IPS DF 19.7 (cell line): ENCODE measurements around the gene STARD3.
"Not testable (repeated sequence)": the region's sequence is repeated elsewhere in the genome, so short reads cannot be mapped to it uniquely, and the experiment has no call there.

ENCODE experiments used
- DNase-seq: peaks from one replicate; pipeline ENCODE4 v3.0.0-alpha.2; 2013; ENCODE audit warnings: low read depth, low spot score

Gene STARD3

DNA sequence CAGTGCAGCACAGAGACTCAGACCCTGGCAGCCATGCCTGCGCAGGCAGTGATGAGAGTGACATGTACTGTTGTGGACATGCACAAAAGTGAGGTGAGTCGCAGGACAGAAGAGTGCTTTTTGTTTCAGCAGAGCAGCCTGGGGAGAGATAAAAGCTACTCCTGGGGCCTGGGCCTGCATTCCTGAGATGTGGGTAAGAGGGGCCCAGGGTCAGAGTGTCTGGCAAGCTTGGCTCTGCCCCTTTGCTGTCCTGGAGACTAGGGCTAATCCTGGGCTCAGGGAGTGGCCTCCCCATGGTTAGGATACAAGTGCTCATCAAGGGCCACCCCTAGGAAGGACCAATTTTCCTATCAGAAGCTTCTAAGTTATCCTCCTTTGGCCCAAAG lies 58.1 kb downstream of the STARD3 start:
- DNase-seq: no peak

GRCh38 chr17:39696731-39697130 lies 59.8 kb downstream of the STARD3 start:
- no peak for DNase-seq

GRCh38 chr17:39697961-39698360 lies 61.0 kb downstream of the STARD3 start:
- no peak for DNase-seq

- DNase-seq: not testable (repeated sequence)
These were observed 62.3 kb downstream of the STARD3 start for GRCh38 chr17:39699157-39699817.

DNA sequence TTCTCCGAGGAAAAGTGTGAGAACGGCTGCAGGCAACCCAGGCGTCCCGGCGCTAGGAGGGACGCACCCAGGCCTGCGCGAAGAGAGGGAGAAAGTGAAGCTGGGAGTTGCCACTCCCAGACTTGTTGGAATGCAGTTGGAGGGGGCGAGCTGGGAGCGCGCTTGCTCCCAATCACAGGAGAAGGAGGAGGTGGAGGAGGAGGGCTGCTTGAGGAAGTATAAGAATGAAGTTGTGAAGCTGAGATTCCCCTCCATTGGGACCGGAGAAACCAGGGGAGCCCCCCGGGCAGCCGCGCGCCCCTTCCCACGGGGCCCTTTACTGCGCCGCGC lies 62.8 kb downstream of the STARD3 start, which contains the start of gene ERBB2:
Gene ERBB2, plus strand, starts transcription at position 247 of the 330 bp plus-strand sequence. CDS start 175 bp downstream, outside the sequence.
- DNase-seq: no peak

DNA sequence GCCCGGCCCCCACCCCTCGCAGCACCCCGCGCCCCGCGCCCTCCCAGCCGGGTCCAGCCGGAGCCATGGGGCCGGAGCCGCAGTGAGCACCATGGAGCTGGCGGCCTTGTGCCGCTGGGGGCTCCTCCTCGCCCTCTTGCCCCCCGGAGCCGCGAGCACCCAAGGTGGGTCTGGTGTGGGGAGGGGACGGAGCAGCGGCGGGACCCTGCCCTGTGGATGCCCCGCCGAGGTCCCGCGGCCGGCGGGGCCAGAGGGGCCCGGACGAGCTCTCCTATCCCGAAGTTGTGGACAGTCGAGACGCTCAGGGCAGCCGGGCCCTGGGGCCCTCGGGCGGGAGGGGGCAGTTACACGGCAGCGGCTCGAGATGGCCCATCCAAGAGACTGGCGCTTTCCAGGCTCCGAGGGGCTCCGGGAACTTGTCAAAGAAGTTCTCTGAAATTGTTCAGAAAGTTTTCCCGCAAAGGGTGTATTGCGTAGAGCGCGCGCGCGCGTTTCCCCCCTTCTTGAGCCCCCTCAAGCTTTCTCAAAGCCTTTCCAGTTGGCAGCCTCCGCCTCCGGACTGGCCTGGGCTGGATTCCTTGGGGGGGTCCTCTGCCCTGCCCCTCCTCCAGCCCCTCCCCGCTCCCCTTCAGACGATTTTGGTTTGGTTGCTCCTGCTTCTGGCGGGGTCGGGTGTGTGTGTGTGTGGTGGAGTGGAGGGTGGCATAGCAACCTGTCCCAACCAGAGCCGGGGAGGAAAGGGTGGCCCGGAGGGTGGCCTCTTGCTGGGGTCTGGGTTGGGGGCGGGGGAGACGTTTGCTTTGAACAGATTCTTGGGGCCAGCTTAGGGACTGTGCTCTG lies 63.4 kb downstream of the STARD3 start:
- DNase-seq: no peak

DNA sequence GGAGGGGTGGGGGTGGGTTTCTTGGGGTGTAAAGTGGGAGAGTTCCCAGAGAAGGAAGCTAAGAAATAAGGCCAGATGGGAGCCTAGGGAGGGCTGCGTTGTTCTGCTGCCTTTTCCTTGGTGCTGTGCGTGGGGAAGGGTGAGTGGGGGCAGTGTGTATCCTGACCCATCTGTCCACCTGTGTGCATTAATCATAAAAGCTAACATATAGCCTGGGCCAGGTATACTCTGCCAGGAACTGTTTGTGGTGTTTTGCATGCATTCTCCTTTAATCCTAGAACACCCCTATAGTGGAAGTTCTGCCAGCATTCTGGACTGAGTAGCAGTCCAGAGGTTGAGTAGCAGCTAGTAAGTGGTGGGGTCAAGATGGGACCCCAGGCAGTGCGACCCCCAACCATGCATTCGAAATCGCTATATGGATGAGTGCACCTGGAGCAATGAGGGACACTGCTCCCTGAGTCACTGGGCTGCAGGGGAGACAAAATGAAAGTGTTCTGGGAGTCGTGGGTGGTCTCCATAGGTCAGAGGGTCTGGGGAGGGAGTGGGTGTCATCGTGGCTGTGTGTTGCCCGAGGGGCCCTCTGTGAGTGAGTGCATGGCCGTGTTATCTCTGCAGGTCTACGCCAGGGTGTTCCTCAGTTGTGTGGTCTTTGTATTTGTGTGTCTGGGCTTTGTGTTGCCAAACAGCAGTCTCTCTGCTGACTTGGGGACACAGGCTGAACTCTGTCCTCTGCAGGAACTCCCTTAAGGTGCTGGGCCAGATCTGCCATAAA lies 64.3 kb downstream of the STARD3 start:
- DNase-seq: no peak

DNA sequence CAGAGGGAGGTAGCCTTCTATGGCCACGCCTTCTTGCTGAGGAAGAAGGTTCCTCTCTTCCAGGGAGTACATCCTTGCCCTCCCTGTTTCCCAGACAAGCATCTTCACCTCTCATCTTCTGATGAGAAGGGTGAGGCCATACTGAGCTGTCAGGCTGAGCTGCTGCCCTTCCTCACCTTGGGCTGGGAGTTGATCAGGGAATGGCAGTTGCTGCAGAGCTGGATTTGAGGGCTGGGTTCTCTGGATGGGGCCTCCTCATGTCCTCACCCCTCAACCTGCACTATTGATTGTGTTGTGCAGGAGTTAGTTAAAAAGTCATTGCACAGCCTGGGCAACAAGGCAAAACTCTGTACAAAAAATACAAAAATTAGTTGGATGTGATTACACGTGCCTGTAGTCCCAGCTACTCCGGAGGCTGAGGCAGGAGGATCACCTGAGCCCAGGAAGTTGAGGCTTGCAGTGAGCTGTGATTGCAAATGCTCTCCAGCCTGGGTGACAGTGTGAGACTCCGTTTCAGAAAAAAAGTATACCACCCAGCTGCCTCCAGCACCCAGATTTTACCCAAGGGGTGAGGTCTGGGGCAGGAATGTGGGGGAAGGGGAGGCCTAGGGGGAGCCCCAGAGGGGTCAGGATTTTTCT lies 65.0 kb downstream of the STARD3 start:
- no peak for DNase-seq

- no peak for DNase-seq
These were observed 66.3 kb downstream of the STARD3 start for GRCh38 chr17:39702901-39703893.

DNA sequence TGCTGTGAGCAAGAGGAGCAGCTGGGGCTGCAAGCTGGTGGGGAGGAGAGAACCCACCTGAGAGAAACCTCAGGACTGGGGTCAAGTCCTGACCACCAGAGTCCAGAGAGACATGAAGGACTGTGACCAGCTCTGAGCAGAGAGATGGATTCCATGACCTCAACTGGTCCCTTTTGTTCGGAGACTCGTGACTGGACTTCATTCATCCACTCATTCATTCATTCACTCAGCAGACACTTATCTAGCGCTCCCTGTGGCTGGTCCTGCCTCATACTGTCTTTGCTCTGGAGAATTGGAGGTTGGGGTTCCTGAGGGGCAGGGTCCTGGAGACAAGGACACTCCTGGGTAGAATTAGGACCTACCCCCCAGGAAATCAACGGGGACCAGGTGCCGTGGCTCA lies 67.0 kb downstream of the STARD3 start:
- no peak for DNase-seq

DNA sequence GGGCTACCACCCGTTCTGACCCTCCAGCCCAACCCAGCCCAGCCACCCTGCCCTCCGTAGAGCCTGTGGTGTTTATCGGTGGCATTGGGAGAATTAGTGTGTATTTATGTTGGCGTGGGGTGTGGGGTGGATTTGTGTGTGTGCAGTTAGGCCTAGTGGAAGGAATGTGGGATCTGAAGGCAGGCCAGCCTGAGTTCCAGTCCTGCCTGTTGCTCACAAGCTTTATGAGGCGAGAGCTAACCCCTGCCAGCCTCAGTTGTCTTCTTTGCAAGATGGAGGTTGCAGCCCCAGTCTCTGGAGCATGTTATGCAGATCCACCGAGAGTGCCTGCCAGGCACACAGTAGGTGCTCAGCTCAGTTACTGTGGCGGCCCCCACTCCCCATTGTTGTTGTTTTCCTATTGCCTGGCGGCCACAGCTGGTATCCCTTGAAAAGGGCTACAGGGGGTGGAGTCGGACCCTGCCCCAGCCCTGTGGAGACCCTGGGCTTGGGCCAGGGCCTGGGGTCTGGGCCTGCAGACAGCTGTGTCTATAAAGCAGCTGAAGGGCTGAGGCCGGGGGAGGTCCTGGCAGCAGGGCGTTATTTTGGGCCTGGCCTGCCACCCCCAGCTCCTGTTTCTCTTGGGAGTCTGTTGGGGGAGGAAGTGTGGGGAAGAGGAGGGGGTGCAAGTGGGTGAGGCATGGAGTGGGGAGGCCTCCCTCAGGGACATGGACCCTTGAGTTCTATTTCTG lies 68.0 kb downstream of the STARD3 start:
- DNase-seq: no peak

DNA sequence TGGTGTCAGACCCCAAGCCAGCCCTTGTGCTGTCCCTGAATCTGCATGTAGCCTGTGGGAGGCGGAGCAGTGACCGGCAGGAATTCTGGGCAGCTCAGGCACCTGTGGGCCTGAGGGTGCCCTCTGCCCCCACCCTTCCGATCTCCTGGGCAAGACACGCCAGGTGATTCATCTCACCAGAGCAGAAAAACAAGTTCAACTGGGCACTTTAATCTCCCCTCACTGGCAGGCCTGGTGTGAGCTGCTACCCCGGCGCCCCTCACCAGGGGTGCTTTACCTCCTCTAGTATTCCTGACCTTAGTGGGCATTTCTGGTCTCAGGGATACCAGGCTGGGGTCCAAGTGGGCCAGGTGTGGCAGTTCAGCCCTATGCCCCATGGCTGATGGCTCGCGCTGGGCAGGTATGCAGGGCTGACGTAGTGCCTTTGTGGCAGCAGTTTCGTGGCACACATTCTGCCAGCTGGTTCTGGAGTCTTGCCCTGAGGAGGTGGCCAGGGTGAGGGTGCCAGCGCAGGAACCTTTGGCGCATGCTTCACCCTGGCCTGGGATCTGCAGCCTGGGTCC lies 68.9 kb downstream of the STARD3 start:
- no peak for DNase-seq

GRCh38 chr17:39706383-39706782 lies 69.4 kb downstream of the STARD3 start:
- no peak for DNase-seq

DNA sequence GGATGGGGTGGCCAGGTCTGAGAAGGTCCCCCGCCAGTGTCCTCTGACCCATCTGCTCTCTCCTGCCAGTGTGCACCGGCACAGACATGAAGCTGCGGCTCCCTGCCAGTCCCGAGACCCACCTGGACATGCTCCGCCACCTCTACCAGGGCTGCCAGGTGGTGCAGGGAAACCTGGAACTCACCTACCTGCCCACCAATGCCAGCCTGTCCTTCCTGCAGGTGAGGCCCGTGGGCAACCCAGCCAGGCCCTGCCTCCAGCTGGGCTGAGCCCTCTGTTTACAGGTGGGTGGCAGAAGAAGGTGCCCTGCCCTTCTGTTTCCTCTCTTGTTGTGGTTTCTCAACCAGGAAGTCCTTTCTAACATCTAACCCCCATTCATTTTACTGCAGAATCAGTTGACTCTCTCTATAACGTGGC lies 70.0 kb downstream of the STARD3 start:
- DNase-seq: no peak

DNA sequence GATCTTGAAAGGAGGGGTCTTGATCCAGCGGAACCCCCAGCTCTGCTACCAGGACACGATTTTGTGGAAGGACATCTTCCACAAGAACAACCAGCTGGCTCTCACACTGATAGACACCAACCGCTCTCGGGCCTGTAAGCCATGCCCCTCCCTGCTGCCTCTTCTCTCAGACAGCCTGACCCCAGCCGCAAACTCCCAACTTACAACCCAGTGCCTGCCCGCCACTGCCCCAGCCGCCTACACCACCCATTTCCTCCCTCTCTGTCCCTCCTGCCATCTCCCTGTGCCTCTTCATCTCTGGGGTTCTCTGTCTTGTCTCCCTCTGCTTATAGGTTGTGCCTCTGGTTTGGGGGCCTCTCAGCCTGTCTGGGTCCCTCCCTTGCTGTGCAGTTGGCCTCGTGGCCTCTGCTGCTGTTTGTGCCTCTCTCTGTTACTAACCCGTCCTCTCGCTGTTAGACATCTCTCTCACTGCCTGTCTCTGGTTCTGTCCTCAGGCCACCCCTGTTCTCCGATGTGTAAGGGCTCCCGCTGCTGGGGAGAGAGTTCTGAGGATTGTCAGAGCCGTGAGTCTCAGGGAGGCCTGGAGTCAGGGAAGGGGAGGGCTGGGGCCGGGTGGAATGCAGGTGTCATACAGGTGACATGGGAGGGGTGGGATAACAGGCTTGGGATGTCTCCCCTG lies 72.5 kb downstream of the STARD3 start:
- DNase-seq: no peak

GRCh38 chr17:39709998-39710964 lies 73.3 kb downstream of the STARD3 start:
- no peak for DNase-seq

DNA sequence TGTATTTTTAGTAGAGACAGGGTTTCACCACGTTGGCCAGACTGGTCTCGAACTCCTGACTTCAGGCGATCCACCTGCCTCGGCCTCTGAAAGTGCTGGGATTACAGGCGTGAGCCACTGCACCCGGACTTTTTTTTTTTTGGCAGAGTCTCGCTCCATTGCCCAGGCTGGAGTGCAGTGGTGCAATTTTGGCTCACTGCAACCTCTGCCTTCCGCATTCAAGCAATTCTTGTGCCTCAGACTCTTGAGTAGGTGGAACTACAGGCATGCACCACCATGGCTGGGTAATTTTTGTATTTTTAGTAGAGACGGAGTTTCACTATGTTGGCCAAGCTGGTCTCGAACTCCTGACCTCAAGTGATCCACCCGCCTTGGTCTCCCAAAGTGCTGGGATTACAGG lies 74.1 kb downstream of the STARD3 start:
- not testable (repeated sequence) for DNase-seq

DNA sequence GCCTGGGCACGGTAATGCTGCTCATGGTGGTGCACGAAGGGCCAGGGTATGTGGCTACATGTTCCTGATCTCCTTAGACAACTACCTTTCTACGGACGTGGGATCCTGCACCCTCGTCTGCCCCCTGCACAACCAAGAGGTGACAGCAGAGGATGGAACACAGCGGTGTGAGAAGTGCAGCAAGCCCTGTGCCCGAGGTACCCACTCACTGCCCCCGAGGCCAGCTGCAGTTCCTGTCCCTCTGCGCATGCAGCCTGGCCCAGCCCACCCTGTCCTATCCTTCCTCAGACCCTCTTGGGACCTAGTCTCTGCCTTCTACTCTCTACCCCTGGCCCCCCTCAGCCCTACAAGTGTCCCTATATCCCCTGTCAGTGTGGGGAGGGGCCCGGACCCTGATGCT lies 74.9 kb downstream of the STARD3 start:
- DNase-seq: no peak
